ENCODE measurements around the gene E2F6.

Gene E2F6

DNA sequence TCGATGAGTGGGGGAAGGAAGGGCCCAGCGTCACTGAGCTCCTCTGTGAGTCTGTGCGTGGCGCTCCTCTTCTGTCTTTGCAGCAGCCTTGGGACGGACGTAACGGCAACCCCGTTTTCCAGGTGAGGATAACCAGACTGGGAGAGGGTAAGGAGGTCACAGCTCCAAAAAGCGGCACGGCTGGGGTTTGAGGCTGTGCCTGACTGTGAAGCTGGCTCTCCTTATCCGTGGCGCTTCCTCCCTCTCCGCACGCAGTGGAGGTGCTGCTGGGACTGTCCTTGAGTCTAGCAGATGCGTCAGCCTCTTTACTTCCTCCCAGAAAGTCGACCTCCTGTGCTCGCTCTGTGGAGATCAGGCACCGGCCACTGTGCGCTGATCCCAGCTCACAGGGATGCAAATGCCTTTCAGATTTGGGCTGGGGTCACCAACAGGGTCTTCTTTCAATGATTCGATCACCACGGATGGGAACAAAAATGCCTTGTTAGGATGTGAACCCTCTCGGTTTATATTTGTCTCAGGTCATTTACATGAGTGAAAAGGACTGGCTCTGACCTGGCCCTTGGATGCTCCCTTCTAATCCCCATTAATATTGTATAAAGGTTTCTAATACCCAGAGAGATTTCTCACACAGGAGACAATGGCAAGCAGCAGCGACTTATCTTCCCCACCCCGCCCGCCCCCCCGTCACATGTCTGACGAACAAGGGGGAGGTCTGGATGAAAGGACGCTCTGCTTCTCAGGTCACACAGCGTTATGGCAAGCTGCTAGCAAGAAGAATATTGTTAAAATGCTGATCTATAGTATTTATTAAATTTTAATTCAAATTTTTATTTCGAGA is 30.1 kb upstream of the E2F6 start:
- TF ChIP-seq, protein P1, sequence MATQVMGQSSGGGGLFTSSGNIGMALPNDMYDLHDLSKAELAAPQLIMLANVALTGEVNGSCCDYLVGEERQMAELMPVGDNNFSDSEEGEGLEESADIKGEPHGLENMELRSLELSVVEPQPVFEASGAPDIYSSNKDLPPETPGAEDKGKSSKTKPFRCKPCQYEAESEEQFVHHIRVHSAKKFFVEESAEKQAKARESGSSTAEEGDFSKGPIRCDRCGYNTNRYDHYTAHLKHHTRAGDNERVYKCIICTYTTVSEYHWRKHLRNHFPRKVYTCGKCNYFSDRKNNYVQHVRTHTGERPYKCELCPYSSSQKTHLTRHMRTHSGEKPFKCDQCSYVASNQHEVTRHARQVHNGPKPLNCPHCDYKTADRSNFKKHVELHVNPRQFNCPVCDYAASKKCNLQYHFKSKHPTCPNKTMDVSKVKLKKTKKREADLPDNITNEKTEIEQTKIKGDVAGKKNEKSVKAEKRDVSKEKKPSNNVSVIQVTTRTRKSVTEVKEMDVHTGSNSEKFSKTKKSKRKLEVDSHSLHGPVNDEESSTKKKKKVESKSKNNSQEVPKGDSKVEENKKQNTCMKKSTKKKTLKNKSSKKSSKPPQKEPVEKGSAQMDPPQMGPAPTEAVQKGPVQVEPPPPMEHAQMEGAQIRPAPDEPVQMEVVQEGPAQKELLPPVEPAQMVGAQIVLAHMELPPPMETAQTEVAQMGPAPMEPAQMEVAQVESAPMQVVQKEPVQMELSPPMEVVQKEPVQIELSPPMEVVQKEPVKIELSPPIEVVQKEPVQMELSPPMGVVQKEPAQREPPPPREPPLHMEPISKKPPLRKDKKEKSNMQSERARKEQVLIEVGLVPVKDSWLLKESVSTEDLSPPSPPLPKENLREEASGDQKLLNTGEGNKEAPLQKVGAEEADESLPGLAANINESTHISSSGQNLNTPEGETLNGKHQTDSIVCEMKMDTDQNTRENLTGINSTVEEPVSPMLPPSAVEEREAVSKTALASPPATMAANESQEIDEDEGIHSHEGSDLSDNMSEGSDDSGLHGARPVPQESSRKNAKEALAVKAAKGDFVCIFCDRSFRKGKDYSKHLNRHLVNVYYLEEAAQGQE (IDR thresholded peaks at IDR 0.05; ENCODE audit: insufficient replicate concordance, low read depth), result no peak
- TF ChIP-seq, protein P2, sequence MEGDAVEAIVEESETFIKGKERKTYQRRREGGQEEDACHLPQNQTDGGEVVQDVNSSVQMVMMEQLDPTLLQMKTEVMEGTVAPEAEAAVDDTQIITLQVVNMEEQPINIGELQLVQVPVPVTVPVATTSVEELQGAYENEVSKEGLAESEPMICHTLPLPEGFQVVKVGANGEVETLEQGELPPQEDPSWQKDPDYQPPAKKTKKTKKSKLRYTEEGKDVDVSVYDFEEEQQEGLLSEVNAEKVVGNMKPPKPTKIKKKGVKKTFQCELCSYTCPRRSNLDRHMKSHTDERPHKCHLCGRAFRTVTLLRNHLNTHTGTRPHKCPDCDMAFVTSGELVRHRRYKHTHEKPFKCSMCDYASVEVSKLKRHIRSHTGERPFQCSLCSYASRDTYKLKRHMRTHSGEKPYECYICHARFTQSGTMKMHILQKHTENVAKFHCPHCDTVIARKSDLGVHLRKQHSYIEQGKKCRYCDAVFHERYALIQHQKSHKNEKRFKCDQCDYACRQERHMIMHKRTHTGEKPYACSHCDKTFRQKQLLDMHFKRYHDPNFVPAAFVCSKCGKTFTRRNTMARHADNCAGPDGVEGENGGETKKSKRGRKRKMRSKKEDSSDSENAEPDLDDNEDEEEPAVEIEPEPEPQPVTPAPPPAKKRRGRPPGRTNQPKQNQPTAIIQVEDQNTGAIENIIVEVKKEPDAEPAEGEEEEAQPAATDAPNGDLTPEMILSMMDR (IDR thresholded peaks at IDR 0.05; ENCODE audit: insufficient read depth, low read length), result no peak
- TF ChIP-seq SPI1 (IDR thresholded peaks at IDR 0.05; ENCODE audit: borderline replicate concordance, low read depth) (no peak), GABPA (IDR thresholded peaks at IDR 0.05; ENCODE audit: low read depth) (no peak), POLR2AphosphoS5 (IDR thresholded peaks at IDR 0.05; ENCODE audit: low read depth) (no peak)
- Histone ChIP-seq H3K27ac (replicated peaks) (no peak overlapping the region), H3K4me3 (replicated peaks; ENCODE audit: insufficient read depth, low read length) (no peak overlapping the region), H3K27me3 (ENCODE audit: insufficient read depth, poor library complexity, severe bottlenecking) (peaks cover 2% of the 10 kb centered on the region)
- no peak for DNase-seq (ENCODE audit: low read depth in 1 of 2, low spot score in 1 of 2)

DNA sequence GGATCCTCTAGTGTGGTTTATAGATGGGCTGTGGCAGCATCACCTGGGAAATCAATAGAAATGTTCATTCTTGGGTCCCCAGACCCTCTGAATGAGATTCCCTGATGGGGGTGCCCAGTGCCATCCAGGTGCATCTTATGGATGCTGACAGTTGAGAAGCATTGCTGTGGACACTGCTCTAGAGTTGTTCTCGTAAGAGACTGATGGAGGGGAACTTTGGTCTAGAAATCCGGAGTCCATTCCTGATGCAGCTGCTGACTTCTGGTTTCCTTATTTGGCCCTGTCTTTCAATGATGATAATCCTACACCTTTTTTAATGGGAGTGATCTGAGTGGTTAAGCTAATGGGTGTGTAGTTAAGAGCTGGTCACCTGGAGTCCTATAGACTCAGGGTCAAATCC is 28.3 kb upstream of the E2F6 start:
- Histone ChIP-seq H3K4me3 (replicated peaks; ENCODE audit: insufficient read depth, low read length) (no peak overlapping the region), H3K27me3 (ENCODE audit: insufficient read depth, poor library complexity, severe bottlenecking) (peaks cover 2% of the 10 kb centered on the region), H3K27ac (replicated peaks) (no peak overlapping the region)
- TF ChIP-seq GABPA (IDR thresholded peaks at IDR 0.05; ENCODE audit: low read depth), result no peak
- TF ChIP-seq POLR2AphosphoS5 (IDR thresholded peaks at IDR 0.05; ENCODE audit: low read depth), result no peak
- TF ChIP-seq, protein P1 (IDR thresholded peaks at IDR 0.05; ENCODE audit: insufficient replicate concordance, low read depth), result no peak
- no peak for TF ChIP-seq SPI1 (IDR thresholded peaks at IDR 0.05; ENCODE audit: borderline replicate concordance, low read depth)
- TF ChIP-seq, protein P2 (IDR thresholded peaks at IDR 0.05; ENCODE audit: insufficient read depth, low read length), result no peak
- no peak for DNase-seq (ENCODE audit: low read depth in 1 of 2, low spot score in 1 of 2)

DNA sequence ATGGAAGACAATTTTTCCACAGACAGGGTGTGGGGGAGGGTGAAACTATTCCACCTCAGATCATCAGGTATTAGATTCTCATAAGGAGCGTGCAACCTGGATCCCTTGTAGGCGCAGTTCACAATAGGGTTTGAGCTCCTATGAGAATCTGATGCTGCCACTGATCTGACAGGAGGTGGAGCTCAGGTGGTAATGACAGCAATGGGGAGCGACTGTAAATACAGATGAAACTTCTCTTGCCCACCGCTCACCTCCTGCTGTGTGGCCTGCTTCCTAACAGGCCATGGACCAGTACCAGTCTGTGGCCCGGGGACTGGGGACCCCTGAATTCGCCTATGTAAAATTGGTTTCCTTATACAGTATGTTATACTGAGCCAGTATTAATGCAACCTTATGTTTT is 27.3 kb upstream of the E2F6 start:
- no peak for DNase-seq (ENCODE audit: low read depth in 1 of 2, low spot score in 1 of 2)
- no peak overlapping the region for H3K27ac ChIP-seq (replicated peaks)
- peaks cover 2% of the 10 kb centered on the region for H3K27me3 ChIP-seq (ENCODE audit: insufficient read depth, poor library complexity, severe bottlenecking)
- no peak for TF ChIP-seq SPI1 (IDR thresholded peaks at IDR 0.05; ENCODE audit: borderline replicate concordance, low read depth)
- TF ChIP-seq GABPA (IDR thresholded peaks at IDR 0.05; ENCODE audit: low read depth), result no peak
- TF ChIP-seq POLR2AphosphoS5 (IDR thresholded peaks at IDR 0.05; ENCODE audit: low read depth), result no peak
- TF ChIP-seq, protein P2 (IDR thresholded peaks at IDR 0.05; ENCODE audit: insufficient read depth, low read length), result no peak
- TF ChIP-seq, protein P1 (IDR thresholded peaks at IDR 0.05; ENCODE audit: insufficient replicate concordance, low read depth), result no peak
- no peak overlapping the region for H3K4me3 ChIP-seq (replicated peaks; ENCODE audit: insufficient read depth, low read length)
